Raji (cell line): ENCODE data around the gene SLC35A3.

Experiments used
- POLR2A ChIP-seq: IDR thresholded peaks from 2 replicates; pipeline ENCODE4 v1.6.1; 2011; ENCODE audit warnings: low read depth, low read length, control low read depth; ENCODE audit not compliant: insufficient read depth

The SLC35A3 gene

GRCh38 chr1:100001462-100001861 lies 31.7 kb downstream of the SLC35A3 start:
- no peak for TF ChIP-seq POLR2A

GRCh38 chr1:100005424-100005823 lies 35.6 kb downstream of the SLC35A3 start:
- no peak for TF ChIP-seq POLR2A

GRCh38 chr1:100006688-100007087 lies 36.9 kb downstream of the SLC35A3 start:
- no peak for TF ChIP-seq POLR2A

- TF ChIP-seq POLR2A: no peak
These were observed 39.7 kb downstream of the SLC35A3 start for GRCh38 chr1:100009458-100009857.

- TF ChIP-seq POLR2A: no peak
These were observed 41.0 kb downstream of the SLC35A3 start for GRCh38 chr1:100010804-100011203.

- no peak for TF ChIP-seq POLR2A
These were observed 49.4 kb downstream of the SLC35A3 start for GRCh38 chr1:100019220-100019619.

- TF ChIP-seq POLR2A: no peak
These were observed 53.7 kb downstream of the SLC35A3 start for GRCh38 chr1:100023482-100023881.

- TF ChIP-seq POLR2A: no peak
These were observed 57.4 kb downstream of the SLC35A3 start for GRCh38 chr1:100027212-100027611.

- TF ChIP-seq POLR2A: no peak
These were observed 59.0 kb downstream of the SLC35A3 start for GRCh38 chr1:100028765-100029164.

GRCh38 chr1:100034470-100034869 lies 64.7 kb downstream of the SLC35A3 start:
- TF ChIP-seq POLR2A: no peak

- no peak for TF ChIP-seq POLR2A
These were observed 65.4 kb downstream of the SLC35A3 start for GRCh38 chr1:100035214-100035613.

- no peak for TF ChIP-seq POLR2A
These were observed 67.2 kb downstream of the SLC35A3 start for GRCh38 chr1:100036718-100037655.

GRCh38 chr1:100037656-100037926 lies 67.8 kb downstream of the SLC35A3 start:
- no peak for TF ChIP-seq POLR2A

GRCh38 chr1:100037927-100038659 lies 68.3 kb downstream of the SLC35A3 start:
- TF ChIP-seq POLR2A: peak; percentile 98

GRCh38 chr1:100038660-100039287 lies 69.0 kb downstream of the SLC35A3 start:
- TF ChIP-seq POLR2A: no peak

GRCh38 chr1:100039591-100039990 lies 69.8 kb downstream of the SLC35A3 start:
- TF ChIP-seq POLR2A: no peak

GRCh38 chr1:100045206-100045605 lies 75.4 kb downstream of the SLC35A3 start:
- TF ChIP-seq POLR2A: no peak

- no peak for TF ChIP-seq POLR2A
These were observed 80.3 kb downstream of the SLC35A3 start for GRCh38 chr1:100050139-100050538.
